MM.1S (cell line): ENCODE results near the gene ASB5.

Source experiments
- CTCF ChIP-seq: fragments of 300-600 bp; sonication (generic); IDR thresholded peaks from 2 replicates; pipeline ENCODE4 v1.5.1; 2016; ENCODE audit warnings: antibody characterized with exemption, low read length, mixed read lengths
- EZH2 ChIP-seq: fragments of 300-600 bp; sonication (generic); optimal IDR thresholded peaks from 2 replicates; pipeline ENCODE3; 2017; ENCODE audit warnings: low read depth, mild to moderate bottlenecking, antibody characterized with exemption, low read length, mixed read lengths
- EZH2phosphoT487 ChIP-seq: fragments of 300-600 bp; sonication (generic); IDR thresholded peaks from 2 replicates; pipeline ENCODE4 v1.6.1; 2018; ENCODE audit warnings: antibody characterized with exemption, low read length

- TF ChIP-seq CTCF (no peak), EZH2 (no peak), EZH2phosphoT487 (no peak)
Measured at GRCh38 chr4:176261481-176261880, 7.5 kb downstream of the ASB5 start.
